HCT116 (cell line): ENCODE results near the gene GARIN5A. TPM values are rescaled to one million over a fixed set of nuclear protein-coding genes. Genes with fewer than 3 reads are reported as not detected.

Experiments used
- ATAC-seq: fragments of 200-7000 bp; cut with Tn5 transposase; 2 replicates; pipeline ENCODE4 v1.9.1; 2020; ENCODE audit warnings: mild to moderate bottlenecking, moderate library complexity
- BruUV-seq: library from RNA; stranded (reverse); fragments of 400-500 nt; replicated peaks from 2 replicates; lab custom pipeline; 2021; lab: Mats Ljungman, UMichigan
- CTCF ChIA-PET: fragments of 300-600 bp; sonication (Branson Sonifier 250); formaldehyde crosslinking; loops from one replicate; lab custom pipeline; 2021; ENCODE audit warnings: antibody characterized with exemption; lab: Charles Lee
- POLR2A ChIA-PET: fragments of 300-600, 350-600 bp; sonication (Branson Sonifier 250); formaldehyde crosslinking; loops from one replicate; lab custom pipeline; 2021; ENCODE audit warnings: antibody characterized with exemption; lab: Charles Lee
- RAD21 ChIA-PET, 2 experiments: fragments of 300-600 bp; sonication (Branson Sonifier 250); formaldehyde crosslinking; loops; one replicate each; lab custom pipeline; 2023; ENCODE audit warnings: low total read pairs in 2 of 2; ENCODE audit not compliant: uncharacterized antibody in 2 of 2, unreplicated experiment in 2 of 2, low non-redundant PET in 1 of 2; lab: Charles Lee
- DNase-seq: peaks from one replicate; pipeline ENCODE4 v3.0.0-alpha.2; 2010; ENCODE audit warnings: low read depth, low spot score
- H2AFZ ChIP-seq: fragments of 200-600 bp; shearing (Covaris generic), sonication (generic); 2 replicates; pipeline ENCODE4 v1.6.1; 2017; ENCODE audit warnings: low read depth, mixed run types, mixed read lengths, antibody characterized with exemption, low read length; ENCODE audit not compliant: poor library complexity, severe bottlenecking
- H3K27ac ChIP-seq: 2 replicates; pipeline ENCODE4 v1.5.1; 2012; ENCODE audit warnings: low read depth, low read length
- H3K27me3 ChIP-seq: fragments of 200-600 bp; sonication (generic); 2 replicates; pipeline ENCODE4 v1.6.1; 2016; ENCODE audit warnings: mixed run types, low read length, mixed read lengths; ENCODE audit not compliant: insufficient read depth
- H3K36me3 ChIP-seq, 2 experiments: fragments of 200-500 bp in 1 of 2; fragments of 200-600 bp in 1 of 2; sonication (Bioruptor generic) in 1 of 2; sonication (generic) in 1 of 2; 2 replicates each; pipeline versions ENCODE4 v1.5.1 to v1.6.1; 2014 to 2016; ENCODE audit warnings: low read length in 2 of 2, inconsistent platforms in 1 of 2, mixed read lengths in 1 of 2, mixed run types in 1 of 2; ENCODE audit not compliant: insufficient read depth in 2 of 2, control insufficient read depth in 1 of 2
- H3K4me1 ChIP-seq, 2 experiments: fragments of 200-600 bp in 1 of 2; sonication (generic) in 1 of 2; 2 replicates each; pipeline versions ENCODE4 v1.5.1 to v1.6.1; 2012 to 2017; ENCODE audit warnings: low read length in 2 of 2, inconsistent platforms in 1 of 2, mild to moderate bottlenecking in 1 of 2, mixed read lengths in 1 of 2, mixed run types in 1 of 2, moderate library complexity in 1 of 2; ENCODE audit not compliant: insufficient read depth in 2 of 2, control insufficient read depth in 1 of 2
- H3K4me2 ChIP-seq: fragments of 200-600 bp; sonication (generic); 2 replicates; pipeline ENCODE4 v1.6.1; 2017; ENCODE audit warnings: mixed run types, low read length, mixed read lengths
- H3K4me3 ChIP-seq, 2 experiments: fragments of 200-600 bp in 1 of 2; sonication (generic) in 1 of 2; replicated peaks in 1 of 2; 2 replicates each; pipeline ENCODE4 v1.5.1; 2011 to 2016; ENCODE audit warnings: low read length in 2 of 2, control low read depth in 1 of 2, low read depth in 1 of 2, mild to moderate bottlenecking in 1 of 2, mixed read lengths in 1 of 2, mixed run types in 1 of 2
- H3K79me2 ChIP-seq: fragments of 200-600 bp; sonication (generic); 2 replicates; pipeline ENCODE4 v1.6.1; 2017; ENCODE audit warnings: mild to moderate bottlenecking, mixed run types, low read length, moderate library complexity, mixed read lengths; ENCODE audit not compliant: insufficient read depth
- H3K9ac ChIP-seq: fragments of 200-600 bp; sonication (generic); 2 replicates; pipeline ENCODE4 v1.6.1; 2016; ENCODE audit warnings: low read length, mixed read lengths
- H3K9me2 ChIP-seq: fragments of 200-600 bp; sonication (generic), shearing (Covaris generic); 2 replicates; pipeline ENCODE4 v1.6.1; 2017; ENCODE audit warnings: mixed run types, mild to moderate bottlenecking, moderate library complexity; ENCODE audit not compliant: insufficient read depth
- H3K9me3 ChIP-seq, 2 experiments: fragments of 200-500 bp in 1 of 2; fragments of 200-600 bp in 1 of 2; sonication (Bioruptor generic) in 1 of 2; sonication (generic) in 1 of 2; 2 replicates each; pipeline ENCODE4 v1.6.1; 2014 to 2017; ENCODE audit warnings: low read length in 2 of 2, mixed read lengths in 2 of 2, inconsistent platforms in 1 of 2, low read depth in 1 of 2, mild to moderate bottlenecking in 1 of 2, mixed run types in 1 of 2, moderate library complexity in 1 of 2; ENCODE audit not compliant: control insufficient read depth in 1 of 2, insufficient read depth in 1 of 2
- H4K20me1 ChIP-seq: fragments of 200-600 bp; sonication (generic), shearing (Covaris generic); 2 replicates; pipeline ENCODE4 v1.6.1; 2017; ENCODE audit warnings: mixed run types, mild to moderate bottlenecking, moderate library complexity; ENCODE audit not compliant: insufficient read depth
- ATF3 ChIP-seq: IDR thresholded peaks from 2 replicates; pipeline ENCODE4 v1.6.1; 2012
- CBX3 ChIP-seq: IDR thresholded peaks from 2 replicates; pipeline ENCODE4 v1.6.1; 2012; ENCODE audit warnings: low read depth
- CEBPB ChIP-seq: IDR thresholded peaks from 2 replicates; pipeline ENCODE4 v1.6.1; 2012; ENCODE audit warnings: low read depth
- CTCF ChIP-seq, 3 experiments: fragments of 200-600 bp in 1 of 3; sonication (generic) in 1 of 3; IDR thresholded peaks in 2 of 3; conservative IDR thresholded peaks in 1 of 3; 2 replicates each; pipeline ENCODE4 v1.5.1; 2012 to 2017; ENCODE audit warnings: low read depth in 2 of 3, low read length in 2 of 3, antibody characterized with exemption in 1 of 3, borderline replicate concordance in 1 of 3, control low read depth in 1 of 3, mild to moderate bottlenecking in 1 of 3, mixed read lengths in 1 of 3, mixed run types in 1 of 3, moderate library complexity in 1 of 3; ENCODE audit not compliant: insufficient read depth in 1 of 3
- EGR1 ChIP-seq: IDR thresholded peaks from 2 replicates; pipeline ENCODE4 v1.6.1; 2012; ENCODE audit warnings: low read depth
- EZH2 ChIP-seq: fragments of 200-600 bp; sonication (generic); IDR thresholded peaks from 2 replicates; pipeline ENCODE4 v1.6.1; 2017; ENCODE audit warnings: antibody characterized with exemption, mixed run types
- FOSL1 ChIP-seq: IDR thresholded peaks from 2 replicates; pipeline ENCODE4 v1.6.1; 2012; ENCODE audit warnings: low read depth
- JUND ChIP-seq: IDR thresholded peaks from 2 replicates; pipeline ENCODE4 v1.6.1; 2012
- MAX ChIP-seq: IDR thresholded peaks from 2 replicates; pipeline ENCODE4 v1.6.1; 2012
- RAD21 ChIP-seq: IDR thresholded peaks from 2 replicates; pipeline ENCODE4 v1.6.1; 2012; ENCODE audit warnings: low read depth, mild to moderate bottlenecking
- REST ChIP-seq: IDR thresholded peaks from 2 replicates; pipeline ENCODE4 v1.6.1; 2012; ENCODE audit warnings: low read depth
- SIN3A ChIP-seq: IDR thresholded peaks from 2 replicates; pipeline ENCODE4 v1.6.1; 2012; ENCODE audit warnings: low read depth
- SP1 ChIP-seq: IDR thresholded peaks from 2 replicates; pipeline ENCODE4 v1.6.1; 2012; ENCODE audit warnings: low read depth
- SRF ChIP-seq: IDR thresholded peaks from 2 replicates; pipeline ENCODE4 v1.6.1; 2012; ENCODE audit warnings: low read depth
- TCF7L2 ChIP-seq: IDR thresholded peaks from 2 replicates; pipeline ENCODE4 v1.7.0; 2011; ENCODE audit warnings: borderline replicate concordance, inconsistent platforms; ENCODE audit not compliant: insufficient read depth, insufficient read length; ENCODE audit errors: extremely low read depth
- YY1 ChIP-seq: IDR thresholded peaks from 2 replicates; pipeline ENCODE4 v1.6.1; 2011; ENCODE audit warnings: low read length, low read depth, moderate library complexity, mild to moderate bottlenecking; ENCODE audit not compliant: insufficient replicate concordance; ENCODE audit errors: extremely low read depth
- ZBTB33 ChIP-seq: IDR thresholded peaks from 2 replicates; pipeline ENCODE4 v1.6.1; 2011; ENCODE audit warnings: mild to moderate bottlenecking, low read length, moderate library complexity; ENCODE audit not compliant: insufficient replicate concordance; ENCODE audit errors: extremely low read depth
- ZFX ChIP-seq: fragments of 450-650 bp; IDR thresholded peaks from 2 replicates; pipeline ENCODE4 v1.6.1; 2017
- intact Hi-C: fragments of 100-400 bp; cut with micrococcal nuclease; formaldehyde crosslinking; loops from 2 replicates; pipeline ENCODE4 v1.10.0; 2022
- total RNA-seq: library from RNA; stranded (reverse); gene quantifications from one replicate; pipeline ENCODE4 v1.2.1, GENCODE V29; 2021; ENCODE audit not compliant: unreplicated experiment

The GARIN5A gene
- total RNA-seq, 1 experiment from 2014 or later = 12.2 TPM

- H3K27me3 ChIP-seq = no peaks in the 10 kb centered on the region
- no peak overlapping the region for H2AFZ ChIP-seq
- no peaks in the 10 kb centered on the region for H3K9me2 ChIP-seq
- ChIA-PET POLR2A (no interaction called here), RAD21 (no interaction called here), CTCF (no interaction called here)
- H3K4me3 ChIP-seq = no peak overlapping the region
- TF ChIP-seq EGR1 (no peak), EZH2 (no peak), ATF3 (no peak), JUND (no peak), MAX (no peak), ZBTB33 (no peak), YY1 (no peak), FOSL1 (no peak), SP1 (no peak), CEBPB (no peak), SIN3A (no peak), CBX3 (no peak), RAD21 (no peak), SRF (no peak), TCF7L2 (no peak), CTCF (IDR thresholded peaks at IDR 0.05 in 2 of 3, conservative IDR thresholded peaks at IDR 0.05 in 1 of 3; ENCODE audit: borderline replicate concordance in 1 of 3, insufficient read depth in 1 of 3, low read depth in 2 of 3, low read length in 2 of 3) (no peak), REST (no peak), ZFX (no peak)
- peaks cover 3 to 12% of the 10 kb centered on the region in 2 experiments; a peak in 1 of 4 replicates for H3K9me3 ChIP-seq
- H3K36me3 ChIP-seq = peaks cover 0 to 6% of the 10 kb centered on the region in 2 experiments; a peak in 1 of 4 replicates
- H3K4me1 ChIP-seq = peaks cover 12 to 16% of the 10 kb centered on the region in 2 experiments
- ATAC-seq (no peak), DNase-seq (no peak)
- no peak overlapping the region for H3K4me2 ChIP-seq
- no peaks in the 10 kb centered on the region for H3K79me2 ChIP-seq
- H3K27ac ChIP-seq = no peak overlapping the region
- no TSS peak for BruUV-seq
- intact Hi-C loops = no loop called here
- H3K9ac ChIP-seq = no peak overlapping the region
- H4K20me1 ChIP-seq = no peaks in the 10 kb centered on the region
These were observed 12.9 kb upstream of the GARIN5A start for GRCh38 chr19:50489461-50490011.
